Ecto neural progenitor cell (in vitro differentiated cells): ENCODE data around the gene RREB1.

ENCODE experiments used
- DNase-seq: peaks from one replicate; pipeline ENCODE4 v3.0.0-alpha.2; 2018; ENCODE audit warnings: low spot score

The RREB1 gene

GRCh38 chr6:7107578-7108195 lies at the start of gene RREB1:
Gene RREB1 (plus strand): TSS chr6:7107961. CDS start chr6:7181912, 73,951 bp downstream.
- DNase-seq, result peak; percentile 76

- DNase-seq, result no peak
These were observed 49.4 kb upstream of the RREB1 start for GRCh38 chr6:7058250-7058923.

- DNase-seq, result no peak
These were observed 46.8 kb upstream of the RREB1 start for GRCh38 chr6:7060769-7061516.

- DNase-seq, result no peak
These were observed 45.2 kb upstream of the RREB1 start for GRCh38 chr6:7062451-7063162.

GRCh38 chr6:7067305-7067704 lies 40.5 kb upstream of the RREB1 start:
- no peak for DNase-seq

GRCh38 chr6:7071405-7071804 lies 36.4 kb upstream of the RREB1 start:
- DNase-seq, result no peak

- no peak for DNase-seq
These were observed 34.5 kb upstream of the RREB1 start for GRCh38 chr6:7073082-7073820.

- DNase-seq, result no peak
These were observed 33.8 kb upstream of the RREB1 start for GRCh38 chr6:7073821-7074525.

- no peak for DNase-seq
These were observed 32.9 kb upstream of the RREB1 start for GRCh38 chr6:7074870-7075269.

- DNase-seq, result no peak
These were observed 32.3 kb upstream of the RREB1 start for GRCh38 chr6:7075341-7076000.

GRCh38 chr6:7077856-7078255 lies 29.9 kb upstream of the RREB1 start:
- no peak for DNase-seq

- no peak for DNase-seq
These were observed 28.9 kb upstream of the RREB1 start for GRCh38 chr6:7078856-7079255.

- no peak for DNase-seq
These were observed 27.4 kb upstream of the RREB1 start for GRCh38 chr6:7080311-7080710.

- DNase-seq, result no peak
These were observed 21.9 kb upstream of the RREB1 start for GRCh38 chr6:7085911-7086310.

GRCh38 chr6:7086488-7086887 lies 21.3 kb upstream of the RREB1 start:
- no peak for DNase-seq

- no peak for DNase-seq
These were observed 20.7 kb upstream of the RREB1 start for GRCh38 chr6:7087066-7087465.

GRCh38 chr6:7087491-7087979 lies 20.2 kb upstream of the RREB1 start:
- no peak for DNase-seq

GRCh38 chr6:7088076-7088742 lies 19.6 kb upstream of the RREB1 start:
- DNase-seq, result no peak

- DNase-seq, result no peak
These were observed 8.8 kb upstream of the RREB1 start for GRCh38 chr6:7098993-7099392.
